Heart left ventricle (tissue), 13 donors: ENCODE data around the gene AGTRAP.

ENCODE experiments used
- CTCF ChIP-seq, 12 donors: fragments of 200-600 bp; sonication (generic) in 4 of 12; IDR thresholded peaks; one replicate each; pipeline versions ENCODE4 v1.5.0 to v1.8.0; 2018 to 2022; ENCODE audit warnings: antibody characterized with exemption in 12 of 12, mild to moderate bottlenecking in 5 of 12
- POLR2A ChIP-seq, 2 donors: fragments of 450-650 bp; IDR thresholded peaks; one replicate each; pipeline ENCODE4 v1.6.1; 2017; ENCODE audit warnings: antibody characterized with exemption in 2 of 2, mild to moderate bottlenecking in 2 of 2, moderate library complexity in 2 of 2
- donor health status: ischemic (EF 13 %, LVEDD 7.1; RV severe dilation, severe dysfunction).
- donor health status: DM: no; HTN: yes; CAD: no.
- donor health status: DM: no; HTN: no; CAD: no.
- donor health status: ischemic (EF 25% LVEDD 6.9; RV normal size, moderate dysfunction).
- donor health status: ischemic (EF 25% LVEDD 5.7; RV mildly dilated, moderate dysfunction).
- donor health status: ischemic (EF 35%, LVEDD 5.7; RV mildly dilated, moderate dysfunction).
- donor health status: nonischemic (EF 11% LVEDD 7.7; RV severe dilation, severe dysfunction).
- donor health status: DM: yes; HTN: yes; CAD: no.
- donor health status: PGD.
- donor health status: ischemic (EF 29% LVEDD 5.4; RV normal size, mild dysfunction).
- donor health status: nonischemic (EF 23%, LVEDD 6.1; RV moderate dilation, normal function).

GRCh38 chr1:11735531-11735853 lies 444 bp upstream of the AGTRAP start:
- TF ChIP-seq POLR2A (IDR thresholded peaks at IDR 0.05) (no peak), CTCF (IDR thresholded peaks at IDR 0.05) (no peak)
